Activated T-helper 17 cell treated with anti-CD3 and anti-CD28 coated beads, Interleukin-2, amount 50 U/mL, for 72 hours (primary cell): Measurements from ENCODE around the gene KAT6B. TPM values are rescaled to one million over a fixed set of nuclear protein-coding genes. Genes with fewer than 3 reads are reported as not detected.

Source experiments
- ATAC-seq: fragments of 150-1000 bp; cut with Tn5 transposase; replicated peaks from 2 replicates; pipeline ENCODE4 v1.10.0; 2021; ENCODE audit warnings: mild to moderate bottlenecking, moderate library complexity
- H3K27ac Mint-ChIP-seq: one replicate; pipeline ENCODE4 v1.8.0; 2022; ENCODE audit warnings: mixed read lengths
- H3K27me3 Mint-ChIP-seq: one replicate; pipeline ENCODE4 v1.8.0; 2022; ENCODE audit warnings: mixed read lengths
- H3K36me3 Mint-ChIP-seq: one replicate; pipeline ENCODE4 v1.8.0; 2022; ENCODE audit warnings: low read depth, mild to moderate bottlenecking, mixed read lengths
- H3K4me1 Mint-ChIP-seq: one replicate; pipeline ENCODE4 v1.8.0; 2022; ENCODE audit warnings: mixed read lengths
- H3K4me3 Mint-ChIP-seq: one replicate; pipeline ENCODE4 v1.8.0; 2022; ENCODE audit warnings: mild to moderate bottlenecking, mixed read lengths
- H3K9me3 Mint-ChIP-seq: one replicate; pipeline ENCODE4 v1.8.0; 2022; ENCODE audit warnings: mixed read lengths
- total RNA-seq, 2 donors: library from RNA; stranded (reverse); gene quantifications; one replicate each; pipeline ENCODE4 v1.2.3, GENCODE V29; 2022

Gene KAT6B
- total RNA-seq, 2 donors from 2014 or later: 20.5 to 25.9 TPM

DNA sequence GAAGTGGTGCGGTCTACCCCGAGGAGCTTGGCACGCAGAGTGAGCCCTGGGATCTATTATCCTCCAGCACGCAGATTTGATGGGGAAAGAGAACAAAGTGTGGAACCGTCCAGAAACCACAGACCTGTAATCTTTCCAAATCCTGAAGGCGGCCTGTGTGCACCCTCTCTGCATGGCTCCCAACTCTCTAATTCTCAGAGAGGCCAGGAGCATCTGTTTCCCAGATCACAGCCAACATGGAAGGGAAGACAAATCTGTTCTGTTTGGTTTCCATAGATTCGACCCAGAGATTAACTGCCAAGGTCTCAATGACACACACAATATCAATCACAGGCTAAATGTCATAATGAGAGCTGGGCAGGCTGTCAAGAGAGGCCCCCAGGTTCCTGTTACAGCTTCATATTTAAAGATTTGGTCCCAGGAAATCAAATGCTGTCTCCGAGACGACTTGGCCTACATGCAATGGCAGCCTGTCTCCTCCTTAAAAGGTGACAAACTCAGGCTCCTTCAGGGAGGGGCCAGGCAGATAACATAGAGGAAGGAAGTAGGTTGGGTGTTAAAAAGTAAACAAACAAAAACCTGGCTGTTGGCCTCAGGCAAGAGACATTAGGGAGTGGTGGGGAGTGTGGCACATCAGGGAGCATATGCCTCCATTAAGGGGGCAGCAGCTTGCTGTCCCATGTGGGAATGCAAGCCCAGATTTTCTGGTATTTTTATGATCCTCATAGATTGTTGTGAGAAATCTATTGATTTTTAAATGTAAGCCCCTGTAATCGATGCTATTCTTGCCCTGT is 236.3 kb downstream of the KAT6B start:
- Mint-ChIP-seq H3K27ac (peak overlapping the region; percentile 6), H3K9me3 (no peaks in the 10 kb centered on the region), H3K36me3 (no peaks in the 10 kb centered on the region), H3K4me1 (no peaks in the 10 kb centered on the region), H3K4me3 (no peak overlapping the region), H3K27me3 (no peaks in the 10 kb centered on the region)
- ATAC-seq: no peak

DNA sequence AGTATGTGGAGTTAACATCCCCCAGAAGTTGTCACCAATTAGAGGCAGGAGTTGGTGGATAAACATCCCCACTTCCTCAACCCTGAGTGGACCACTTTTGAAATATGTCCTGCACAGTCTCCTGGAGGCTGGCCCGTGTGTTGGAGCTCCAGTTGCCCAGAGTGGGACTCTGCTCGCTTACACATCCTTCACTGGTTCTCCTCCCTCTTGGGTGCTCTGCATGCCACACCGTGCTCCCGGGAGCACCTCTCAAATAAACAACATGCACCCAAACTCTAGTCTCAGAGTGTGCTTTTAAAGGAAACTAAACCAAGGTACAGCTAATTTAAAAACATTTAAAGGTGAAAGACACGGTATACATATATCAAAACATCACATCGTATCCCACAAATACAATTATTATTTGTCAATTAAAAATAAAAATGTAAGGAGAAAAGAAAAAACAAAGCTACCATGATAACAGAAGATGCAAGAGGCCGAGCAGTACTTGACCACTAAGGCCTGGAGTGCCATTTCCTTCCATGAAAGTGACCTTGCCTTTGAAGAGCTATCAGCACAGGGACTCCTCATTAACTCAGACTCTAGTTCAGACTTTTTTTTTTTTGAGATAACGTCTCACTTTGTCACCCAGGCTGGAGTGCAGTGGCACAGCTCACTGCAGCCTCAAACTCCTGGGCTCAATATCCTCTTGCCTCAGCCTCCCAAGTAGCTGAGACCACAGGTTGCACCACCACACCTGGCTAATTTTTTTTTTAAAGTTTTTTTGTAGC is 237.2 kb downstream of the KAT6B start:
- Mint-ChIP-seq H3K27me3 (no peaks in the 10 kb centered on the region), H3K36me3 (no peaks in the 10 kb centered on the region), H3K27ac (no peak overlapping the region), H3K9me3 (no peaks in the 10 kb centered on the region), H3K4me1 (no peaks in the 10 kb centered on the region), H3K4me3 (no peak overlapping the region)
- ATAC-seq: no peak

GRCh38 chr10:75065076-75065475 is 238.7 kb downstream of the KAT6B start:
- H3K4me1 Mint-ChIP-seq: peaks cover 1% of the 10 kb centered on the region
- no peak overlapping the region for H3K27ac Mint-ChIP-seq
- H3K36me3 Mint-ChIP-seq: no peaks in the 10 kb centered on the region
- no peak overlapping the region for H3K4me3 Mint-ChIP-seq
- ATAC-seq: no peak
- no peaks in the 10 kb centered on the region for H3K9me3 Mint-ChIP-seq
- H3K27me3 Mint-ChIP-seq: no peaks in the 10 kb centered on the region

DNA sequence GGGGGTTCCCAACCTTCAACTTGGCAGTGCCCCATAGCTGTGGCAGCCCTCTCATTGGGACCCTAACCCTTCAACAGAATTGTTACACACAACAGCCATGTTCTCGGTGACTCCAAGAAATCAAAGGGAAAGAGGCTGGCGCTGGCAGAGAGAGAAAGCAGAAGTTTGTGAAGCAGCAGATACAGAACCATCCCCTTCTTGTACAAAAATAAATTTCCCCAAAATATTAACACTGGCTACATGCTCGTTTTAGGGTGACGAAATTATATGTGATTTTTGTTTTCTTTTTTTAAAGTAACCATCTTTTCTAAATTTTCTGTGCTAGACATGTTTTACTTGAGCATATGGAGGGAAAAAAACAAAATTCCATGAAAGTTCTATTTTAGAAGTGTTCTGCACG is 239.9 kb downstream of the KAT6B start:
- H3K4me1 Mint-ChIP-seq: peaks cover 6% of the 10 kb centered on the region
- H3K4me3 Mint-ChIP-seq: no peak overlapping the region
- H3K27me3 Mint-ChIP-seq: no peaks in the 10 kb centered on the region
- no peaks in the 10 kb centered on the region for H3K36me3 Mint-ChIP-seq
- no peaks in the 10 kb centered on the region for H3K9me3 Mint-ChIP-seq
- no peak for ATAC-seq
- H3K27ac Mint-ChIP-seq: no peak overlapping the region

DNA sequence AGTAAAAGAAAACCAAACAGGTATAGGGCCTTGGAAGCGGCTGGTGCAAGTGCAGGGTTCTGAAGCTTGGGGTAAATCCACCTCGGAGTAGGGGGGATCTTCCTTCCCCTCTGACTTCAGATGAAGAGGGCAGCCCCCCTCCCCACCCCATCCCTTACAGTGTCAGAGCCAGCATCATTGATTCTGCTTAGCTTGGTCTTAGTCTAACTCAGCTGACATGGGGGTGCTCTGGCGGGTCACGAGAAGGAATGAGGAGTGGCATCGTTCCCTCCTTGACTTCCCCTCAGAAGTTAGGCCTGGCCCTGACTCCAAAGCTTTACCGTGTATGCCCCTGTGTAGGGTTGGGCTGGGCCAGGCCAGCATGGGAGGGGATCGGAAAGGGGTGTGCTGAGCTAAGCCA is 240.9 kb downstream of the KAT6B start:
- no peaks in the 10 kb centered on the region for H3K9me3 Mint-ChIP-seq
- peaks cover 6% of the 10 kb centered on the region for H3K4me1 Mint-ChIP-seq
- H3K36me3 Mint-ChIP-seq: no peaks in the 10 kb centered on the region
- ATAC-seq: no peak
- H3K27me3 Mint-ChIP-seq: no peaks in the 10 kb centered on the region
- H3K27ac Mint-ChIP-seq: no peak overlapping the region
- no peak overlapping the region for H3K4me3 Mint-ChIP-seq

- ATAC-seq: no peak
- Mint-ChIP-seq H3K4me1 (peaks cover 6% of the 10 kb centered on the region), H3K27ac (no peak overlapping the region), H3K36me3 (no peaks in the 10 kb centered on the region), H3K9me3 (no peaks in the 10 kb centered on the region), H3K27me3 (no peaks in the 10 kb centered on the region), H3K4me3 (no peak overlapping the region)
Observed at GRCh38 chr10:75068523-75068922, 242.1 kb downstream of the KAT6B start.

GRCh38 chr10:75070476-75070875 is 244.1 kb downstream of the KAT6B start:
- Mint-ChIP-seq H3K9me3 (no peaks in the 10 kb centered on the region), H3K27ac (peak overlapping the region; percentile 72), H3K27me3 (no peaks in the 10 kb centered on the region), H3K36me3 (no peaks in the 10 kb centered on the region), H3K4me1 (peaks cover 6% of the 10 kb centered on the region), H3K4me3 (no peak overlapping the region)
- ATAC-seq: peak; percentile 18

- no peak for ATAC-seq
- Mint-ChIP-seq H3K27me3 (no peaks in the 10 kb centered on the region), H3K4me1 (peaks cover 6% of the 10 kb centered on the region), H3K9me3 (no peaks in the 10 kb centered on the region), H3K27ac (peak overlapping the region; percentile 72), H3K4me3 (no peak overlapping the region), H3K36me3 (no peaks in the 10 kb centered on the region)
Observed at GRCh38 chr10:75070961-75071428, 244.6 kb downstream of the KAT6B start.

DNA sequence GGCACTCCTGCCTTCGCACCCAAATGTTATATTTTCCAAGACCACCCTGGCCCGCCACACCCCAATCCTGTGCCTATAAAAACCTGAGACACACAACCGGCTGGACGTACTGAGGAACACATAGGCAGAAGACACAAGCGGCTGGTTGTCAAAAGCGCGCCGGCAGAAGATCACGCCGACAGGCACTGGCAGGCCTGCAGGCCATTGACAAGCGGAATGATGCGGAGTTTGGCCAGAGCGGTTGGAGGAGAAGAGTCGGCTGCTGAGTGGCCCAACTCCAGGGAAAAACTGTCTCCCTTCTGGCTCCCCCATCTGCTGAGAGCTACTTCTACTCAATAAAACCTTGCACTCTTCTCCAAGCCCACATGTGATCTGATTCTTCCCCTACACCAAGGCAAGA is 245.4 kb downstream of the KAT6B start:
- no peak overlapping the region for H3K4me3 Mint-ChIP-seq
- peaks cover 6% of the 10 kb centered on the region for H3K4me1 Mint-ChIP-seq
- no peaks in the 10 kb centered on the region for H3K36me3 Mint-ChIP-seq

DNA sequence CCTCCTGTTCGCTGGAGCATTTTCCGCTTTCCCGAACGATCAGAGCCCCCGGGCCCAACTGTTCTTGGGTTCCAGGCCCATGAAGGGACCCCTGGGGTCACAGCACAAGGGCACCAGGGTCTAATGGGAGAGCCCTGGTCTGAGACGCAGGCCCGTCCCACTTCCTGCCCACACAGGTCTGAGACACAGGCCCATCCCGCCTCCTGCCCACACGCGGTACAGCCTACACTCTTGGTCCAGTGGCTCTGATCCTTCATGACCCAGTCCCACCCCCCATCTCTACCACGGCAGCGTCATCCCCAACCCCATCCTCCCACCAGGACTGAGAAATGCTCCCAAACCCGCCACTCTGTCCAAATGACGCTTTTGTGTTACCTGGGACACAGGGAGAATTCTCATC is 246.3 kb downstream of the KAT6B start:
- Mint-ChIP-seq H3K36me3 (no peaks in the 10 kb centered on the region), H3K9me3 (no peaks in the 10 kb centered on the region), H3K27ac (no peak overlapping the region), H3K4me3 (no peak overlapping the region), H3K27me3 (no peaks in the 10 kb centered on the region), H3K4me1 (peaks cover 6% of the 10 kb centered on the region)
- ATAC-seq: no peak

More for the DNA sequence above, 245.4 kb downstream of the KAT6B start:
- H3K9me3 Mint-ChIP-seq: no peaks in the 10 kb centered on the region
- H3K27me3 Mint-ChIP-seq: no peaks in the 10 kb centered on the region
- ATAC-seq: no peak
- H3K27ac Mint-ChIP-seq: no peak overlapping the region

DNA sequence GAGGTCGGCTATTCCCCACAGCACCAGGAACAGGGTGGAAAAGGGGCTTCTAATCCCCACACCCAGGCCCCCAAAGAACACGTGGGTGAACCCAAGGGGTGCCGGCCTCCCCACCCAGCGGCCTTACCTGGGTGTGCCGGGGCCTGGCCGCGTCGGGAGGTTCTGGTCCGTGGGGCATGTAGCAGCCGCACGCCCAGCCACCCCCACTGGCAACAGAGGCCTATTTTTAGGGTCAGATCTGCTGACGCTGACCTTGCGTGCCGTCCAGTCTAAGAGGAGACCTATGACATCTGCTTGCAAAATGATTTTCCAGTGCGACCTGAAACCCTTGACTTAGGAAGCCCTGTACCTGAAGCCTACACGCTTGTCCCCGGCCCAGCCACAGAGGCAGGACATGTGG is 247.0 kb downstream of the KAT6B start:
- no peak overlapping the region for H3K27ac Mint-ChIP-seq
- no peaks in the 10 kb centered on the region for H3K9me3 Mint-ChIP-seq
- peaks cover 6% of the 10 kb centered on the region for H3K4me1 Mint-ChIP-seq
- no peaks in the 10 kb centered on the region for H3K36me3 Mint-ChIP-seq
- no peak overlapping the region for H3K4me3 Mint-ChIP-seq
- H3K27me3 Mint-ChIP-seq: no peaks in the 10 kb centered on the region
- ATAC-seq: no peak

DNA sequence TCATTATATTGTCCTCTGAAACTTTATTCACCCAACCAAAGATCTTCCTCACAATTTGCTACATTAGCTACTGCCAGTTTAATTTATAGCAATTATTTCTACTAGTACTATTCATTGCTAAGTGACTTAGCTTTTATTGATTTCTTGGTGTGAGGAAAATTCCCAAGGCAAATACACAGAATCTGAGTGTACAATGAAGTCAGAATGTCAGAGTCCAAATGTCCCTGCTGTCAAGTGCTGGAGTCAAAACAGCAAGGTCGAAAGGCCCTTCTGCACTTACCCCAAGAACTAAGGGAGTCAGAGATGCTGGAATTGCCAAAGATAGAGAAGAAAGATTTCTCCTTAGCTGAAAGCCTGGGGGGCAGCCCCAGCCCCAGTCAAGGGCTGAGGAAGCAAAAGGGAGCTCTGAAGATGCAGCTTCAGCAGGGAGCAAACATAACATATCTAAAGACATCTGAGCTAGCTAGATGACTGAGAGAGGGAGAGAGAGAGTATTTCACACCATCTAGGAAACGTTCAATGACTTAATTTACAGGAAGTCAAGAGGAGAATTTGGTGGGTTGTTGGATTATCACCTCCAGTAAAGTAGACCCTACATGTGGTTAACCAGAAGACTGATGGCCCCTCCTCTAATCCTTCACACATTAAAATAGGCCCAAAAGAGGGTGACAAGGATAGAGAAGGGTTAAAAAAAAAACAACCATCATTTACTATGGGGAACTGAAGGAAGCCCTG is 248.5 kb downstream of the KAT6B start:
- Mint-ChIP-seq H3K27ac (no peak overlapping the region), H3K4me1 (peaks cover 6% of the 10 kb centered on the region), H3K27me3 (no peaks in the 10 kb centered on the region), H3K4me3 (no peak overlapping the region), H3K36me3 (no peaks in the 10 kb centered on the region), H3K9me3 (no peaks in the 10 kb centered on the region)
- ATAC-seq: no peak

DNA sequence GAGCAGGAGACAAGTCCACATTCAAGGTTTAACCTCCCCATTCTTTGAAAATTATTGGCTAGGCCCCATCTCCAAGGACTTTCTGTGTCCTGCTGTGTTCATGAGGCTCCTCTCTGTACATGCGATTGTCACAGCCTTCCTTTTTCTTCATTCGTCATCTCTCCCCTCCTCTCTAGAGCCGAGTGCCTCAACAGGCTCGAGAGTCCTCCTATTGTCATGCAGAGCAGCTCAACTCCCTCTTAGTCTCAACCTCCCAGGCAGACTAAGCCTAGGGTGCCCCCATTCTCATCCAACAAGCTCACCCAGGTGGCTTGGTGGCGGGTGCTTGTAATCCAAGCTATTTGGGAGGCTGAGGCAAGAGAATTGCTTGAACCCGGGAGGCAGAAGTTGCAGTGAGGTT is 249.9 kb downstream of the KAT6B start:
- peaks cover 3% of the 10 kb centered on the region for H3K9me3 Mint-ChIP-seq
- H3K4me3 Mint-ChIP-seq: no peak overlapping the region
- H3K27ac Mint-ChIP-seq: no peak overlapping the region
- no peak for ATAC-seq
- no peaks in the 10 kb centered on the region for H3K4me1 Mint-ChIP-seq
- no peaks in the 10 kb centered on the region for H3K36me3 Mint-ChIP-seq
- H3K27me3 Mint-ChIP-seq: no peaks in the 10 kb centered on the region

DNA sequence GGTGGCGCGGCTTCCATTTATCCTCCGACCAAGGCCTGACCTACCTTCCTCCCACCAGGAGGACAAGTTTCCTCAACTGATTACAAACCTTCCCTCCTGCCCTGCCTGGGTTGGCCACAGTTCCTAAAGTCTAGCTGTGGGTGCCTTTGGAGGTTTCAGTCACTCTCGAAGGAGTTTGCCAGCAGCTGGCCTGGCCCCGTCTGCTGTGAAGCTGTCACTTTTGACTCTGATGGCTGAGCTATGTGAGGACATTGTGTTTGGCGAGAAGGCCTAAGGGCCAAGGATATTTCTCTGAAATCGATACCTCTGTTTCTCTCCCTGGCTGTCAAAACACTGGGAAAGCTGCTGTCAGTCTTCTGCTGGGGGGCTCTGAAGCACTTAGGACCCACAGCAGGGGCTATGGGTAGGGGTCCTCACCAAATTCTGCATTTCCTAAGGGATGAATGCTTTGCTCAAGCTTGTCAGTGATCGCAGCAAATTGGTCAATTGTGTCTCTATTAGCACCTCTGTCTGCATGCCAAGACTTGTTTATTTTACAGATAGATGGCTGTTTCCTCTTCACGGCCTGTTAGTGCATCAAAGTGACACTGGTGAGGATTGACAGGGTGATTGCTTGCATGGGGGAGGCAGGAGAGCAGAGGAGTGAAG is 253.2 kb downstream of the KAT6B start:
- Mint-ChIP-seq H3K27me3 (no peaks in the 10 kb centered on the region), H3K36me3 (no peaks in the 10 kb centered on the region), H3K27ac (no peak overlapping the region), H3K9me3 (peaks cover 6% of the 10 kb centered on the region), H3K4me1 (no peaks in the 10 kb centered on the region), H3K4me3 (no peak overlapping the region)
- ATAC-seq: no peak
